Fibroblast of mammary gland (primary cell): ENCODE measurements around the gene APC2.

Source experiments
- DNase-seq: peaks from one replicate; pipeline ENCODE4 v3.0.0-alpha.2; 2010; ENCODE audit warnings: low read depth
- H3K4me3 ChIP-seq: 2 replicates; pipeline ENCODE4 v1.5.1; 2011; ENCODE audit warnings: low read depth, mild to moderate bottlenecking, low read length, moderate library complexity; ENCODE audit not compliant: control insufficient read depth
- TF ChIP-seq, protein P1 (sequence below): conservative IDR thresholded peaks from 2 replicates; pipeline ENCODE4 v1.5.1; 2011; ENCODE audit warnings: low read depth, low read length, inconsistent platforms; ENCODE audit not compliant: control insufficient read depth, insufficient read depth

APC2 gene

DNA sequence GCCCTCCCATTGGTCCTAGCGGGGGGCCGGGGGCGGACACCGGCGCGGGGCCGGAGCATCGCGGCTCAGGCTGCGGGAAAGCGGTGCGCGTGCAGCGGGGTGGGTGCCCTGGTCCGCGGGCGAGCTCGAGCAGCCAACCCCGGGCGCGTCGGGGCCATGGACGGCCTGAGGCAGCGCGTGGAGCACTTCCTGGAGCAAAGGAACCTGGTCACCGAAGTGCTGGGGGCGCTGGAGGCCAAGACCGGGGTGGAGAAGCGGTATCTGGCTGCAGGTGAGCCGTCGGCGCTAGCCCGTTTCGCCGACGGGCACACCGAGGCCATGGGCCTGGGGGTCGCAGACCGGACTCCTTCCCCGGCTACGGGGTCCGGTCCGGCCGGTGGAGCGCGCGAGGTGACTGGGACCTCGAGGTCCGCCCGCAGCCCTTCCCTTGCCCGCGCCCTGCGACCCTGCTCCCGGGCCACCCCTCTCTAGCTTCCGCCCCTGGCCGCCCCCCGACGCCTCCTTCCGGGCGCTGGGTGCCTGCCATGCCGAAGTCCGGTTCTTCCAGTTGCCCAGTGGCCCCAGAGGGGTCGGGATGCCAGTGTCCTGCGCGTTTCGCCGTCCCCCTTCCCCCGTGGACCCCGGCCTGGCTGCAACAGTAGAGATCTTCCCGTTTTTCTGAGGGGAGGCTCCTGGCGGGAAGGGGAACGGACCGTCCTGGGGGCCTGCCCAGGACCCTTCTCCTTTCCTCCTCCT, 41.4 kb downstream of the APC2 start, which contains the start of gene REEP6:
REEP6 (plus strand) TSS at position 68 of the 735 bp plus-strand sequence; CDS start at position 157, 89 bp downstream.
- TF ChIP-seq, protein P1, sequence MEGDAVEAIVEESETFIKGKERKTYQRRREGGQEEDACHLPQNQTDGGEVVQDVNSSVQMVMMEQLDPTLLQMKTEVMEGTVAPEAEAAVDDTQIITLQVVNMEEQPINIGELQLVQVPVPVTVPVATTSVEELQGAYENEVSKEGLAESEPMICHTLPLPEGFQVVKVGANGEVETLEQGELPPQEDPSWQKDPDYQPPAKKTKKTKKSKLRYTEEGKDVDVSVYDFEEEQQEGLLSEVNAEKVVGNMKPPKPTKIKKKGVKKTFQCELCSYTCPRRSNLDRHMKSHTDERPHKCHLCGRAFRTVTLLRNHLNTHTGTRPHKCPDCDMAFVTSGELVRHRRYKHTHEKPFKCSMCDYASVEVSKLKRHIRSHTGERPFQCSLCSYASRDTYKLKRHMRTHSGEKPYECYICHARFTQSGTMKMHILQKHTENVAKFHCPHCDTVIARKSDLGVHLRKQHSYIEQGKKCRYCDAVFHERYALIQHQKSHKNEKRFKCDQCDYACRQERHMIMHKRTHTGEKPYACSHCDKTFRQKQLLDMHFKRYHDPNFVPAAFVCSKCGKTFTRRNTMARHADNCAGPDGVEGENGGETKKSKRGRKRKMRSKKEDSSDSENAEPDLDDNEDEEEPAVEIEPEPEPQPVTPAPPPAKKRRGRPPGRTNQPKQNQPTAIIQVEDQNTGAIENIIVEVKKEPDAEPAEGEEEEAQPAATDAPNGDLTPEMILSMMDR, result no peak
- no peak for DNase-seq
- peak within 1 kb of the TSS; percentile 63 for H3K4me3 ChIP-seq

DNA sequence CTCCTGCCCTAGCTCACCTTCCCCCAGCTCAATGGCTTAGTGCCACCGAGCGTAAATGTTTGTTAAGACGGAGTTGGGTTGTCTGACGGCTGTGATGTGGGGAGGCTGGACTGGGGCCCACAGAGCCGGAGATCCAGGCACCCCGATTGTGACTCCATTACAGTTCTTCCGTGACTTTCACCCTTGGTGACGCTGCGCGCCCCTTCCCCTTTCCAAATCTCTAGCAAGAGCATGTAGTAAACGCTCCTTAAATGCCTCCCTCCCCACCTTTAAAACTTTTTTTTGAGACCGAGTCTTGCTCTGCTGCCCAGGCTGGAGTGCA, 41.9 kb downstream of the APC2 start:
- no peak overlapping the region for H3K4me3 ChIP-seq

DNA sequence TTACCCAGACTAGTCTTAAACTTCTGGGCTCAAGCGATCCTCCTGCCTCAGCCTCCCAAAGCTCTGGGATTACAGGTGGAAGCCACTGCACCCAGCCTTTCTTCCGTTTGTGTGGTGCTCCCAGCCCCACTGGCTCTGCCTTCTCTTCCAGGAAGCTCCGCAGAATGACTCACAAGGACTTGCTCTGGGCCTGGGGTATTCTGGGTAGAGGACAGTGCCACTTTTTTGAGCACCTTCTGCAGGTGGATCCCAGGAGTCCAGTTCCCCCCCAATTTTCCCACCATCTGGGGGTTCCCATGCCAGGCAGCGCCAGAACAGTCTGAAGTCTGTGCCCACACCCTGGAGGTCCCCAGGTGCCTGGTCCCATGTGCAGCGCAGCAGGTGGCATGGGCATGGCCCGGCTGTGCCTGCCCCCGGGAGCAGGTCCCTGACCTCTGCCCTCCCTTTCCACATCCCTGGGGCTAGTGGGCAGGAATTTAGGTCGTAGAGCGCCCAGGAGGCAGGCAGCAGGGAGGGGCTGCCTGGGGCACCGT, 42.6 kb downstream of the APC2 start:
- no peak overlapping the region for H3K4me3 ChIP-seq
- TF ChIP-seq, protein P1, result no peak
- no peak for DNase-seq

More for the DNA sequence above, 41.9 kb downstream of the APC2 start:
- no peak for DNase-seq
- TF ChIP-seq, protein P1, result no peak

DNA sequence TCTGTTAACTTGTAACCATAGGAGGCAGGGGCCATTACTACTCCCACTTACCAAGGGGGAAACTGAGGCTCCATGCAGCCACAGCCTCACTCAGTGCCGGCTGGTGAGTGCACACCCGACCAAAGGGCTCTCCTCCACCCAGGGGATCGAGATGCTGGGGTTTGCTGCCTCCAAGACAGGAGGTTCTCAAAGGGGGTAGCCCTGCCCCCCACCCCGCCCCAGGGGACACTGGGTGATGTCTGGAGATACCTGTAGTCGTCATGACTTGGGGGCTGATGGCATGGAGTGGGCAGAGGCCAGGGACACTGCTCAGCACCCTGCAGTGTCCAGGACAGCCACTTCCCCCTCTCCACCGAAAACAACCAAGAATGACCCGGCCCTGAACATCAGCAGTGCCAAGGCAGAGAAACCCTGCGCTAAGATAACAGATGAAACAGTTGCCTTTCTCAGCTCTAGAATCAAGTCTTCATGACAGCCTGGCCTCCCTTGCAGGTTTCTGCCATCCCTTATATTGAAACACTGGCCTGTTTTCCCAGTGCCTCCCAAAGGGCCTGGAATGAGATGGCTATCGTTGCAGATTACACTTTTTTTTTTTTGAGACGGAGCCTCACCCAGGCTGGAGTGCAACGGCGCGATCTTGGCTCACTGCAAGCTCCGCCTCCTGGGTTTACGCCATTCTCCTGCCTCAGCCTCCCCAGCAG, 44.3 kb downstream of the APC2 start:
- DNase-seq, result no peak
- TF ChIP-seq, protein P1, result no peak
- no peak overlapping the region for H3K4me3 ChIP-seq

DNA sequence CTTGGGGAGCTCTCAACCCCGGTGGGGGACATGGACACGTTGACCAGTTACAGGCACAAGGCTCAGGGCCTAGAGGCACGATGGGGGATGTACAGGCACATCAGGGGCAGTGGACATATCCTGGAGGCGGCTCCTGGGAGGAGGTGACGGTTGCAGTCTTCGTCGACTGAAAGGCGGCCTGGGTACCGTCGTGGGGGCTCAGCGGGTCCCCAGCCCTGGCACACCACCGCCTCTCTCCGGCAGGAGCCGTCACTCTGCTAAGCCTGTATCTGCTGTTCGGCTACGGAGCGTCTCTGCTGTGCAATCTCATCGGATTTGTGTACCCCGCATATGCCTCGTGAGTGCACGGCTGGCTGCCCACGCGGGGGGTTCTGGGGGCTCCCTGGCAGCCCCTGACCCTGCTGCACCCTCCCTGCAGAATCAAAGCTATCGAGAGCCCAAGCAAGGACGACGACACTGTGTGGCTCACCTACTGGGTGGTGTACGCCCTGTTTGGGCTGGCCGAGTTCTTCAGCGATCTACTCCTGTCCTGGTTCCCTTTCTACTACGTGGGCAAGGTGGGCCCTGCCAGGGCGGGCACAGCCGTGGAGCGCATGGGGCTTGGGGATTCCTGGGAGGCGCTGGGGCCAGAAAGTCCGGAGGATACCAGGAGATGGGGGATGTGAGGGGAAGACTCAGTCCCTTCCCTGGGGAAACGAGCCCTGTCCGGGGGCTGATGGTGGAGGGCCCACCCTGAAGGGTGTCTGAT, 45.3 kb downstream of the APC2 start:
- TF ChIP-seq, protein P1, result no peak
- DNase-seq, result no peak
- no peak overlapping the region for H3K4me3 ChIP-seq
